H1 (cell line): ENCODE measurements around the gene PSMD13. TPM values are rescaled to one million over a fixed set of nuclear protein-coding genes. Genes with fewer than 3 reads are reported as not detected.
A peak's percentile ranks its signal among the peaks of the same experiment; 100 is the strongest.
"Not testable (repeated sequence)": the region's sequence is repeated elsewhere in the genome, so short reads cannot be mapped to it uniquely, and the experiment has no call there.

Experiments used
- CTCF ChIA-PET: fragments of 300-600 bp; sonication (Branson Sonifier 250); formaldehyde crosslinking; loops from one replicate; lab custom pipeline; 2021; ENCODE audit not compliant: partially characterized antibody; lab: Charles Lee
- POLR2A ChIA-PET: fragments of 300-600 bp; sonication (Branson Sonifier 250); formaldehyde crosslinking; loops from one replicate; lab custom pipeline; 2021; ENCODE audit warnings: inconsistent platforms; ENCODE audit not compliant: partially characterized antibody; lab: Charles Lee
- DNase-seq, 2 experiments: peaks; one replicate each; pipeline versions ENCODE4 v3.0.0 to v3.0.0-alpha.2; 2010 to 2022; ENCODE audit warnings: low spot score in 2 of 2, low read depth in 1 of 2, mixed read lengths in 1 of 2
- FAIRE-seq: peaks from 2 replicates; lab custom pipeline; 2011; peaks lifted over from hg19 to GRCh38; lab: Jason Lieb, UNC
- H2AFZ ChIP-seq: 2 replicates; pipeline ENCODE4 v1.8.1; 2012; ENCODE audit warnings: low read length, inconsistent platforms
- H2AK5ac ChIP-seq: 2 replicates; pipeline ENCODE4 v1.6.1; 2013; ENCODE audit warnings: low read depth, low read length
- H2BK120ac ChIP-seq: replicated peaks from 2 replicates; pipeline ENCODE3; 2013; ENCODE audit warnings: low read depth, low read length, inconsistent platforms
- H2BK12ac ChIP-seq: 2 replicates; pipeline ENCODE4 v1.6.1; 2013; ENCODE audit warnings: low read depth, low read length
- H2BK15ac ChIP-seq: 2 replicates; pipeline ENCODE4 v1.6.1; 2013; ENCODE audit warnings: low read length
- H2BK20ac ChIP-seq: 2 replicates; pipeline ENCODE4 v1.6.1; 2013; ENCODE audit warnings: low read length
- H2BK5ac ChIP-seq: 2 replicates; pipeline ENCODE4 v1.6.1; 2013; ENCODE audit warnings: low read depth, low read length
- H3K14ac ChIP-seq: 2 replicates; pipeline ENCODE4 v1.6.1; 2013; ENCODE audit warnings: inconsistent platforms; ENCODE audit not compliant: insufficient read length
- H3K18ac ChIP-seq: 2 replicates; pipeline ENCODE4 v1.6.1; 2013; ENCODE audit warnings: low read length; ENCODE audit errors: extremely low read depth
- H3K23ac ChIP-seq: 2 replicates; pipeline ENCODE4 v1.6.1; 2013; ENCODE audit warnings: inconsistent platforms; ENCODE audit not compliant: insufficient read length
- H3K23me2 ChIP-seq: 2 replicates; pipeline ENCODE4 v1.6.1; 2013; ENCODE audit warnings: low read depth, low read length
- H3K27ac ChIP-seq: 2 replicates; pipeline ENCODE4 v1.6.1; 2011; ENCODE audit warnings: low read depth, low read length, inconsistent platforms
- H3K27me3 ChIP-seq, 4 experiments: replicated peaks in 1 of 4; 1 replicate in 1 of 4; 2 replicates in 3 of 4; pipeline versions ENCODE4 v1.6.1 to v1.8.1; 2011 to 2013; ENCODE audit warnings: low read length in 3 of 4, mild to moderate bottlenecking in 3 of 4, inconsistent platforms in 2 of 4, mixed read lengths in 2 of 4, moderate library complexity in 1 of 4; ENCODE audit not compliant: control insufficient read depth in 3 of 4, insufficient read depth in 3 of 4; ENCODE audit errors: extremely low read depth in 1 of 4
- H3K36me3 ChIP-seq, 4 experiments: 2 replicates each; pipeline versions ENCODE4 v1.6.1 to v1.8.1; 2011 to 2013; ENCODE audit warnings: mild to moderate bottlenecking in 4 of 4, low read length in 3 of 4, moderate library complexity in 2 of 4, control low read depth in 1 of 4, inconsistent platforms in 1 of 4; ENCODE audit not compliant: insufficient read depth in 4 of 4, control insufficient read depth in 2 of 4
- H3K4ac ChIP-seq: replicated peaks from 2 replicates; pipeline ENCODE3; 2013; ENCODE audit warnings: low read length, low read depth, mixed read lengths, inconsistent platforms; ENCODE audit not compliant: insufficient read length
- H3K4me1 ChIP-seq, 4 experiments: replicated peaks in 1 of 4; 1 replicate in 1 of 4; 2 replicates in 3 of 4; pipeline versions ENCODE4 v1.6.1 to v1.8.1; 2011 to 2013; ENCODE audit warnings: low read length in 3 of 4, inconsistent platforms in 2 of 4, mixed read lengths in 1 of 4; ENCODE audit not compliant: insufficient read depth in 4 of 4, control insufficient read depth in 3 of 4
- H3K4me2 ChIP-seq, 2 experiments: 2 replicates each; pipeline versions ENCODE4 v1.6.1 to v1.8.1; 2011 to 2013; ENCODE audit warnings: low read depth in 2 of 2, low read length in 2 of 2, control low read depth in 1 of 2, inconsistent platforms in 1 of 2, mild to moderate bottlenecking in 1 of 2; ENCODE audit not compliant: insufficient read depth in 1 of 2
- H3K4me3 ChIP-seq, 4 experiments: fragments of 200-600, 300-600 bp in 1 of 4; sonication (generic), shearing (Covaris generic), sonication (Bioruptor Twin) in 1 of 4; 2 replicates each; pipeline versions ENCODE4 v1.5.1 to v1.8.1; 2011 to 2016; ENCODE audit warnings: low read length in 4 of 4, low read depth in 3 of 4, control low read depth in 2 of 4, inconsistent platforms in 2 of 4, mild to moderate bottlenecking in 2 of 4, mixed read lengths in 1 of 4, moderate library complexity in 1 of 4; ENCODE audit not compliant: insufficient read depth in 2 of 4; ENCODE audit errors: extremely low read depth in 1 of 4
- H3K56ac ChIP-seq: replicated peaks from 2 replicates; pipeline ENCODE3; 2013; ENCODE audit warnings: low read depth, mild to moderate bottlenecking, mixed read lengths, low read length, inconsistent platforms; ENCODE audit not compliant: insufficient read length
- H3K79me1 ChIP-seq: 2 replicates; pipeline ENCODE4 v1.6.1; 2013; ENCODE audit warnings: low read depth, low read length, control low read depth
- H3K79me2 ChIP-seq, 2 experiments: 2 replicates each; pipeline versions ENCODE4 v1.6.1 to v1.8.1; 2012 to 2013; ENCODE audit warnings: low read length in 2 of 2, mild to moderate bottlenecking in 2 of 2, inconsistent platforms in 1 of 2; ENCODE audit not compliant: insufficient read depth in 2 of 2, control insufficient read depth in 1 of 2
- H3K9ac ChIP-seq, 4 experiments: replicated peaks in 1 of 4; 1 replicate in 1 of 4; 2 replicates in 3 of 4; pipeline versions ENCODE4 v1.6.1 to v1.8.1; 2011 to 2013; ENCODE audit warnings: low read depth in 3 of 4, low read length in 3 of 4, control low read depth in 2 of 4, mild to moderate bottlenecking in 2 of 4, moderate library complexity in 2 of 4, inconsistent platforms in 1 of 4; ENCODE audit errors: extremely low read depth in 1 of 4
- H3K9me3 ChIP-seq, 2 experiments: 2 replicates each; pipeline versions ENCODE4 v1.6.1 to v1.8.1; 2012 to 2013; ENCODE audit warnings: mild to moderate bottlenecking in 2 of 2, moderate library complexity in 2 of 2, control low read depth in 1 of 2, inconsistent platforms in 1 of 2, low read depth in 1 of 2, low read length in 1 of 2, mixed read lengths in 1 of 2; ENCODE audit not compliant: insufficient read depth in 2 of 2
- H4K20me1 ChIP-seq, 2 experiments: replicated peaks in 1 of 2; 2 replicates each; pipeline versions ENCODE3 to v1.8.1; 2011 to 2013; ENCODE audit warnings: inconsistent platforms in 2 of 2, low read length in 2 of 2, mild to moderate bottlenecking in 1 of 2; ENCODE audit not compliant: insufficient read depth in 2 of 2, control insufficient read depth in 1 of 2
- H4K5ac ChIP-seq: 2 replicates; pipeline ENCODE4 v1.6.1; 2013; ENCODE audit warnings: low read length, low read depth, mixed read lengths, inconsistent platforms; ENCODE audit not compliant: insufficient read length
- H4K8ac ChIP-seq: 2 replicates; pipeline ENCODE4 v1.8.0; 2013; ENCODE audit warnings: mild to moderate bottlenecking, moderate library complexity, low read length, inconsistent platforms; ENCODE audit not compliant: insufficient read depth; ENCODE audit errors: extremely low read depth
- H4K91ac ChIP-seq: replicated peaks from 2 replicates; pipeline ENCODE3; 2013; ENCODE audit warnings: low read length, mixed read lengths, inconsistent platforms; ENCODE audit not compliant: insufficient read length
- E2F6 ChIP-seq: IDR thresholded peaks from 2 replicates; pipeline ENCODE4 v1.6.1; 2012; ENCODE audit warnings: inconsistent platforms
- MAX ChIP-seq: IDR thresholded peaks from 2 replicates; pipeline ENCODE4 v1.6.1; 2012; ENCODE audit warnings: inconsistent platforms
- WGBS, 2 experiments: shearing (Covaris generic) in 1 of 2; methylation state at CpG; one replicate each; pipeline versions ENCODE4 v1.1.6 to v1.1.7; 2013 to 2015; ENCODE audit warnings: low lambda C conversion rate in 2 of 2, mixed read lengths in 2 of 2, inconsistent platforms in 1 of 2, low coverage in 1 of 2, missing lambda C conversion rate in 1 of 2; ENCODE audit not compliant: insufficient replicate concordance in 2 of 2, insufficient coverage in 1 of 2, insufficient read length in 1 of 2; ENCODE audit errors: extremely low coverage in 1 of 2, missing lambda C conversion rate in 1 of 2; 5-methylcytosine and 5-hydroxymethylcytosine counted together
- polyA plus RNA-seq, 7 experiments: library from polyadenylated mRNA; depleted of rRNA in 3 of 7; stranded (reverse) in 5 of 7; unstranded in 2 of 7; fragments of >200 nt in 5 of 7; fragments of 200-250 nt in 2 of 7; gene quantifications; 1 replicate in 5 of 7; 2 replicates in 1 of 7; 4 replicates in 1 of 7; pipeline versions ENCODE4 v1.2.1 to v1.2.3, GENCODE V29; 2011 to 2013; ENCODE audit warnings: missing spikeins in 2 of 7, mixed read lengths in 2 of 7
- total RNA-seq: library from RNA; stranded (reverse); fragmentation: NEBNext Ultra II Directional; extraction: Animal tissue kit (Norgen Biotek cat#: 25700); gene quantifications from 2 replicates; pipeline ENCODE4 v1.2.1, GENCODE V29; 2021

PSMD13 gene
- total and polyA plus RNA-seq, 2 of the 8 experiments (the other 6 are each of a cell fraction or from before 2014, with no cell fraction given) = 121 to 141 TPM

DNA sequence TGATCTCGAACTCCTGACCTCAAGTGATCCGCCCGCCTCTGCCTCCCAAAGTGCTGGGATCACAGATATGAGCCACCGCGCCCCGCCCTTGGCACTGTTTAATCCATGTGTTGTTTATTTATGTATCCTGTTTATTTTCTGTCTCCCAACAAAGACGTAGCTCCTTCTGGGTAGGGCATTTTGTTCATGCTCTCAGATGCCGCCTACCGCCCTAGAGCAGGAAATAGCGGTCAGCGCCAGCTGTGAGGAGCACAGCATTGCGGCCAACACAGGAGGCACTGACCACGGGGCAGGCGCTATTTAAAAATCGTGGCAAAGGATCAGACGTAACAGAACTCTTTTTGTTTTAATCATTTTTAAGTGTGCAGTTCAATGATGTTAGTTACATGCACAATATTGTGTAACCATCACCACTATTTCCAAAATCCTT lies 32.0 kb downstream of the PSMD13 start:
- FAIRE-seq, H3K4me3 ChIP-seq: not testable (repeated sequence)
- H3K4me2 ChIP-seq = peak overlapping the region in 1 of 2 experiments; percentile 22; a peak in 1 of 4 replicates

More for the DNA sequence above, 32.0 kb downstream of the PSMD13 start:
- H3K4me1 ChIP-seq = peaks cover 4 to 20% (median 13%) of the 10 kb centered on the region in 4 experiments
- not testable (repeated sequence) for H4K91ac ChIP-seq, H3K79me1 ChIP-seq, H3K27ac ChIP-seq, H3K14ac ChIP-seq, H4K8ac ChIP-seq, DNase-seq, H3K27me3 ChIP-seq, H3K23ac ChIP-seq
- WGBS, 2 experiments = 71% methylated on average over 16 of the region's 16 CpGs; no CpG with 5 or more reads in 1 of the 2 experiments
- CTCF ChIA-PET = interaction anchor here (0.8 to 2.5 kb wide), 6 partner anchors 10 to 94 kb away, joined by 3 to 11 read pairs (median 6); partner anchors contain the start of gene NLRP6
- peak overlapping the region; percentile 50; the same call in 1 of the 2 replicates for H2BK5ac ChIP-seq
- TF ChIP-seq MAX (peak; percentile 20; the same call in 1 of the 2 replicates), E2F6 (0 out of 2 replicates have a peak, but pooled peaks have one; percentile 16)
- TF ChIP-seq, all 59 proteins: peak for 2; not testable (repeated sequence) for 57
- not testable (repeated sequence) for H3K23me2 ChIP-seq, H3K9me3 ChIP-seq, H3K36me3 ChIP-seq, H3K79me2 ChIP-seq, H2AFZ ChIP-seq, H4K20me1 ChIP-seq, H3K9ac ChIP-seq, H3K18ac ChIP-seq, H2BK120ac ChIP-seq, H2AK5ac ChIP-seq, H4K5ac ChIP-seq, H3K56ac ChIP-seq, H2BK15ac ChIP-seq
- H2BK20ac ChIP-seq = 0 out of 2 replicates have a peak overlapping the region, but pooled peaks have one; percentile 80
- POLR2A ChIA-PET = interaction anchor here (0.8 to 2.1 kb wide), 9 partner anchors 13 to 99 kb away, joined by 3 to 11 read pairs (median 5); partner anchors contain the start of gene IFITM2
- peak overlapping the region; percentile 20 for H3K4ac ChIP-seq
- peak overlapping the region; percentile 75 for H2BK12ac ChIP-seq
